ACHN (cell line): ENCODE measurements around the gene SLC30A2.

ENCODE experiments used
- DNase-seq: peaks from one replicate; pipeline ENCODE4 v3.0.0-alpha.2; 2015
- in situ Hi-C: cut with HindIII; loops from 2 replicates; pipeline ENCODE4 v1.10.0; 2017; ENCODE audit warnings: low sequenced_read_pairs, low pct_ligation_motif_present, low pct_unique_long_range_greater_than_20kb

The SLC30A2 gene

GRCh38 chr1:26047278-26047874, 1.5 kb upstream of the SLC30A2 start:
- in situ Hi-C loops: no loop called here
- no peak for DNase-seq

DNA sequence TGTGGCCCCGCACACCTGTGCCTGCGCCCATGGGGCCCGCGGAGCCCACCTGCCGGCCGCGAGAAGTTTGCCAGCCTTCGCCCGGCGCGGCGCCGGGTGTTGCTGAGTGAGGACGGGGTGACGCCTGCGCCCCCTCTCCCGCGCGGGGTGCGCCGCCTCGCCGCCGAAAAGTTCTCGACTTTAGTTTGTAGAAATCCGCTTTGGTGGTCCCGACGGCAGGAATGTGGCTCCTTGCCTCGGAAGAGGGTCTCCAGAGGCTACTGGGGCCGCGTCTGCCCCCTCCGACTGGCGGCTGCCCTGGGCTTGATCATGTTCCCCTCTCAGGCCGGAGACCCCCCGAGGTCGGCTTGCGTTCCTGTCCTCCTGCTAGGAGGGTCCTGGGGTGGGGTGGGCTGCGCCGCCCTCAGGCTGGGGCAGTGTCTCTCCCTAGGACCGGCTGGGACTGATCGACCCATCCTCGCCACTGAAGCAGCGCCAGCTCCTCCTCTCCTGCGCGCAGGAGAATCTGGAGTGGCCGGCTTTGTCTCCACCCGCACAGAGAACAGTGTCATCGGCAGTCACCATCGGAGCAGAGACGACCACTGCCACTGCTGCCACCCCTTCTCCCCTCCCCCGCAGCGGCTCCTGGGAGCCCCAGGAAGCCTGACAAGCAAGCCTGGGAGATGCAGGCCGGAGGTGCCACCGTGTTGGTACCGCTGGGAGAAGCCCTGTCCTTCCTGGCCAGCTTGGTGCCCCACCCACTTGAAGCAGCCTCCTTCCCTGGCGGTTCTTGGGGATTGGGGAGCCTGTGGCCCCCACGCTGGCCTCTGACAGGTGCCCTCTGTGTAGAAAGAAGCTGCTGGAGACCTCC, 553 bp upstream of the SLC30A2 start:
- no peak for DNase-seq
- in situ Hi-C loops: no loop called here

DNA sequence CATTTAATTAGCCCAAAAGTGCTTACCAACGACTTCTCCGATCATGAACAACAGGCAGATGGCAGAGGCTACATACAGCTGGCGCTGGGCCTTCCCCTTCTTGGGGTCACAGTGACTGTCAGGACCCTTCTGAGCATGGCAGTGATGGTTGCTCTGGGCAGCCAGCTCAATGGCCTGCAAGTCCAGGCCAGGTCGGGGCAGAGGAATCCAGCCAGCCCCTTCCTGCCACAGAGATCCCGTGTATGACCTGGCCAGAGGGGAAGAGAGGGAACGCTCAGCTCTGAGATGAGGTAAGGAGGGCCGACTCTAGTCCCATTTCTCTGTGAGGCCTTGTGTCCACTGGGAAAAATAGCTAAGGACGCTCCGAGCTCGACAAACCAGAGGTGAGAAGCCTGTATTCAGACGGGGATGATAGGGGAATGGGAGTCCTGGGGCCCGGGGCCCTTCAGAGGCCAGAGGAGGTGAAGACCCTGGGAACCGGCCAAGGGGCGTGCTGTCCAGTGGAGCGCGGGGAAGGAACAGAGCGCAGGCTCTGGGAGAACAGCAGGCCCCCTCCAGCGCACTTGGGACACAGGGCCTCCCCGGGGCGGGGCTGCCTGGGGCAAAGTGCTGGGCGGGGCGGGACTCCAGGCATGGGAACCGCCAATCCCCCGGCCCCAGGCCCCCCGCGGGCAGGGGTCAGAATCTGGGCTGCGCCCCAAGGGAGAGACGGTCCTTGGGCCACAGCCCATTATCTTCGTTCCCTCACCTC, 772 bp downstream of the SLC30A2 start:
- DNase-seq: no peak
- in situ Hi-C loops: no loop called here

- DNase-seq: no peak
- in situ Hi-C loops: no loop called here
Observed at GRCh38 chr1:26044414-26044813, 1.5 kb downstream of the SLC30A2 start.

GRCh38 chr1:26043765-26044164, 2.2 kb downstream of the SLC30A2 start:
- in situ Hi-C loops: no loop called here
- DNase-seq: no peak

DNA sequence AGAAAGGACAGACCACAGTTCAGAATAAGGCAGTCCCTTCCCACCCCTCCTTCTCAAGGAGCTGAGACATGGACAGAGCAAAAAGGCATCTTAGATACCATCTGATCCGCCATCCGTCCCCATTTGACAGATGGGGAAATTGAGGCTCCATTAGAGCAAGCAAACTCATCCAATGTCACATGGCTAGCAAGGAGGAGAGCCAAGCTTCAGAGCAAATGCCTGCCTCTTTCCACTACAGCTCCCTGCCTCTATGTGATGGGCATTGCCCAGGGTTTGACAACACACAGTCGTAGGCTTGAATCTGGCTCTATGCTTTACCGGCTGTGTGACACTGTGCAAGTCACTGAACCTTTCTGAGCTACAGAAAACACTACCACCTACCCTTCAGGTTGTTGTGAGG, 3.9 kb downstream of the SLC30A2 start:
- in situ Hi-C loops: no loop called here
- DNase-seq: no peak

DNA sequence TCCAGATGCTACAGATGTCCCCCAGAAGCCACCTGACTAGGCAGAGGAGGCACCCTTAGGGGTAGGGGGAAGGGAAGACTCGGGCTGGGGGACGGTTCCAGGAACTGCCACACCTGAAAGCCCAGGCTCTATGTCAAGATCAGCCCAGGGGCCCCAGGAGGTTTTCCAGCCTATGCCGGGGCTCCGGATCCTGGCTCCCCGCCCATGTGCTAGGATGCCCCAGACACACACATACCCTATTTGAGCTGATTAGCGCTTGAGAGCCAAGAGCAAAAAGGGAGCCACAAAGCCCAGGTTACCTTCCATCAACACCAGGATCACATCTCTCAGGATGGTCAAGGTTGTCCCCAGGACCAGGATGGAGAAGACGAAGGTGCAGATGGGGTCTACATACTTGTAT, 4.5 kb downstream of the SLC30A2 start:
- DNase-seq: no peak
- in situ Hi-C loops: no loop called here

GRCh38 chr1:26038904-26039303, 7.0 kb downstream of the SLC30A2 start:
- in situ Hi-C loops: no loop called here
- DNase-seq: no peak

DNA sequence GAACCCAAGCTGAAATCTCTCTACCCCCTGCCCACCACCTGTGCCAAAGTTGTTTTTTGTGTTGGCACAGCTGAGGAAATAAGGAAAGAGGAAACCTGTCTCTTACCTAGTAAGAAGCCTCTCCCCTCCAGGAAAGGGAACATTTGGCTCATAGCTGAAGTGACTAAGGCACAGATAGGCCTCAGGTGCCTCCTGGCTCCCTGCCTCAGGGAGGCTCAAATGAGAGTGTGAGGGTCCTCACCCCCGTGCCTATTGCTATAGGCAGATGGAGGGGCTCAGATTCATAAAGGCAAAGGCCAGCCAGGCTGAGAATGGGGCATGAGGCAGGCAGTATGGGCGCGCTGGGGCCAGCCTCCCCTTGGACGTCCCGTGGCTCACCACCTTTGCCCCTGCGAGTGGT, 7.4 kb downstream of the SLC30A2 start:
- DNase-seq: no peak
- in situ Hi-C loops: no loop called here

DNA sequence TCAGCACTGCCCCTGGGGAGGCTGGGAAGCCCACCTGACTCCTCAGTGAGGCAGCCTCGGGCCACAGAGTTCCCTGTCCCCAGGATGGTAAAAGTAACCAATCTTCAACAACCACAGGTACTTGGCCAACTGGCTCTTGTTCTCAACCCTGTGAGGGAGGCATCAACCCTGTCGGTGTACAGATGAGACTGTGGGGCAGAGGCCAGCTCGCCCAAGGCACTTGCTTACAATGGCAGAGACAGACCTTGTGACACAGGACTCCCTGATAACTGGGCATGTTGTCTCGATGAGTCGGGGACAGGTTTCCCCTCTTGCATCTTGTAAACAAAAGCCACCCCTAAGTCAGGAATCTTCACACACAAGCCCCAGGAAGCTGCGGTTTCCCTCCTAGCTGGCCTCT, 8.0 kb downstream of the SLC30A2 start:
- in situ Hi-C loops: no loop called here
- no peak for DNase-seq

- in situ Hi-C loops: no loop called here
Observed at GRCh38 chr1:26036756-26037281, 9.1 kb downstream of the SLC30A2 start.

GRCh38 chr1:26035959-26036755, 9.8 kb downstream of the SLC30A2 start:
- DNase-seq: peak; percentile 68
- in situ Hi-C loops: no loop called here

More at GRCh38 chr1:26036756-26037281, 9.1 kb downstream of the SLC30A2 start:
- DNase-seq: no peak

- in situ Hi-C loops: no loop called here
- DNase-seq: peak; percentile 86
Observed at GRCh38 chr1:26035203-26035958, 10.5 kb downstream of the SLC30A2 start.

GRCh38 chr1:26034504-26035202, 11.3 kb downstream of the SLC30A2 start:
- DNase-seq: peak; percentile 15
- in situ Hi-C loops: no loop called here

GRCh38 chr1:26032656-26033357, 13.1 kb downstream of the SLC30A2 start:
- in situ Hi-C loops: no loop called here
- no peak for DNase-seq

DNA sequence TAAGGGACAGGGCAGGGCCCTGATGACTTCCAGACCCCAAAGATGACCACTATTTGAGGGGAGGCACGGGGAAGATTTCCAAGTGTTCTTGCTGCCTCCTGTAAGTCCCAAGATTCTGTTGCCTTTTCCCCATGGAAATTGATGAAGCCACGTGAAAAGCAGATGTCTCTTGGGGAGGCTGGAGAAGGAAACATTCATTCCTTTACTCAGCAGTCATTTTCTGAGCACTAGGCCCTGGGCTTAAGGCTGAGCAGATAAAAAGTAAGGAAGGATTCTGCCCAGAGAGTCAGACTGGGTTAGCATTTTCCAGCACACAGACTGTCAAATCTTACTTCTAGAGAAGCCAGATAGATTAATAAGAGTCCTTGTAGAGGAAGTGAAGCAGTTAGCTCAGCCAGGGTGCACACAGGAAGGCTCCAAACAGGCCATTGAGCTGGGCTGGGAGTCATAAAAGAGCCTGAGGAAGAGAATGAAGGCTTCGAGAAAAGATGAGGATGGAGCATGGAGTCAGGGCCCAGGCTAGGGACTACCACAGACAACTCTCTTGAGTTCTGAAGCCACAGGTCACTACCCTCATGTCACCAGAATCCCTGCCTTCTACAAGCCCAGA, 14.2 kb downstream of the SLC30A2 start:
- no peak for DNase-seq
- in situ Hi-C loops: no loop called here
